Measurements from ENCODE around the gene MAVS.

MAVS gene

DNA sequence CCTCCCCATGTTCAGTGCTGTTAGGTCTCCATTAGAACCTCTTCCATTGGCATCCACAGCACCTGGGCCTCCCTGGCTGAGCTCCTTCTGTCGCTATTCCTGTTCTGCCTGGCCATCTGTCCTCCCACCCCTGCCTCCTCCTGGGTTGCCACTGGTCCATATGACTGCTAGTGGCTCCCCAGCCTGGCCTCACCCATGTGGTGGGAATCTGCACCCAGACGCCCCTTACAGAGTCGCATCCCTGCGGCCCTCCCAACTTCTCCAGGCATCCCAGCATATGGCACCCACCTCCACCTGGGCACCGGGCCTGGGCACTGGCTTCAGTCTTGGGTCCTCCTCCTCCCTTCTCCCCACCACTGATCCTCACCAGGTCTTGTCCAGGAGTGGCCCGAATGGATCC, 42.8 kb upstream of the MAVS start:
- ChIA-PET CTCF (no interaction called here), POLR2A (ENCODE audit: low non-redundant PET) (interaction anchor here (0.7 to 1.1 kb wide), 2 partner anchors 14 to 35 kb away, joined by 3 to 6 read pairs; no protein-coding TSS in a partner anchor)
- peak overlapping the region; percentile 100 for H3K27ac ChIP-seq
- no peak for DNase-seq (ENCODE audit: low spot score)
- TF ChIP-seq, protein P1, sequence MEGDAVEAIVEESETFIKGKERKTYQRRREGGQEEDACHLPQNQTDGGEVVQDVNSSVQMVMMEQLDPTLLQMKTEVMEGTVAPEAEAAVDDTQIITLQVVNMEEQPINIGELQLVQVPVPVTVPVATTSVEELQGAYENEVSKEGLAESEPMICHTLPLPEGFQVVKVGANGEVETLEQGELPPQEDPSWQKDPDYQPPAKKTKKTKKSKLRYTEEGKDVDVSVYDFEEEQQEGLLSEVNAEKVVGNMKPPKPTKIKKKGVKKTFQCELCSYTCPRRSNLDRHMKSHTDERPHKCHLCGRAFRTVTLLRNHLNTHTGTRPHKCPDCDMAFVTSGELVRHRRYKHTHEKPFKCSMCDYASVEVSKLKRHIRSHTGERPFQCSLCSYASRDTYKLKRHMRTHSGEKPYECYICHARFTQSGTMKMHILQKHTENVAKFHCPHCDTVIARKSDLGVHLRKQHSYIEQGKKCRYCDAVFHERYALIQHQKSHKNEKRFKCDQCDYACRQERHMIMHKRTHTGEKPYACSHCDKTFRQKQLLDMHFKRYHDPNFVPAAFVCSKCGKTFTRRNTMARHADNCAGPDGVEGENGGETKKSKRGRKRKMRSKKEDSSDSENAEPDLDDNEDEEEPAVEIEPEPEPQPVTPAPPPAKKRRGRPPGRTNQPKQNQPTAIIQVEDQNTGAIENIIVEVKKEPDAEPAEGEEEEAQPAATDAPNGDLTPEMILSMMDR (conservative IDR thresholded peaks at IDR 0.05; ENCODE audit: low read depth): no peak

DNA sequence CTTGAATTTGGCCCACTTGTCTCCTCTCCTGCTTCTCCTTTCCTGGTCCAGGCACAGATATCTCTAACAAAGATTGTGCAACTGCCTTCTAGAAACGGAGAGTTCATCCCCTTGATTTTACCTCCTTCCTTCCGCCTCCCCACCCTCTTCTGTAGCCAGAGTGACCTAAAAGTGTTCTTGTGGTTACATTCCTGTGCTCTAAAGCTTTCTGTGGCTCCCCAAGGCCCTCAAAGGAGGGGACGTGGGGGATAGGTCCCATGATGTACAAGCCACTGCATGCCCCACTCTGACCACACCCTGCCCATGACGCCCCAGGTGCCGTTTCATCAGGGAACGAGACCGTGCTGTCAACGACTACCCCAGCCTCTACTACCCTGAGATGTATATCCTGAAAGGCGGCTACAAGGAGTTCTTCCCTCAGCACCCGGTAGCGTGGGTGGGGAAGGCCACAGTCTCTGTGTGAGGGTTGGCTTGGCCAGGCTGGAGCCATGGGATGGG, 42.3 kb upstream of the MAVS start:
- TF ChIP-seq, protein P1 (conservative IDR thresholded peaks at IDR 0.05; ENCODE audit: low read depth): no peak
- no peak for DNase-seq (ENCODE audit: low spot score)
- CTCF ChIA-PET: no interaction called here
- POLR2A ChIA-PET (ENCODE audit: low non-redundant PET): no interaction called here
- peak overlapping the region; percentile 100 for H3K27ac ChIP-seq

DNA sequence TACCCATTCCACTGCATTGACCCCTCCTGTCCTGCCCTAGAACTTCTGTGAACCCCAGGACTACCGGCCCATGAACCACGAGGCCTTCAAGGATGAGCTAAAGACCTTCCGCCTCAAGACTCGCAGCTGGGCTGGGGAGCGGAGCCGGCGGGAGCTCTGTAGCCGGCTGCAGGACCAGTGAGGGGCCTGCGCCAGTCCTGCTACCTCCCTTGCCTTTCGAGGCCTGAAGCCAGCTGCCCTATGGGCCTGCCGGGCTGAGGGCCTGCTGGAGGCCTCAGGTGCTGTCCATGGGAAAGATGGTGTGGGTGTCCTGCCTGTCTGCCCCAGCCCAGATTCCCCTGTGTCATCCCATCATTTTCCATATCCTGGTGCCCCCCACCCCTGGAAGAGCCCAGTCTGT, 41.9 kb upstream of the MAVS start:
- ChIA-PET POLR2A (ENCODE audit: low non-redundant PET) (no interaction called here), CTCF (no interaction called here)
- TF ChIP-seq, protein P1 (conservative IDR thresholded peaks at IDR 0.05; ENCODE audit: low read depth): no peak
- no peak for DNase-seq (ENCODE audit: low spot score)
- peak overlapping the region; percentile 100 for H3K27ac ChIP-seq

DNA sequence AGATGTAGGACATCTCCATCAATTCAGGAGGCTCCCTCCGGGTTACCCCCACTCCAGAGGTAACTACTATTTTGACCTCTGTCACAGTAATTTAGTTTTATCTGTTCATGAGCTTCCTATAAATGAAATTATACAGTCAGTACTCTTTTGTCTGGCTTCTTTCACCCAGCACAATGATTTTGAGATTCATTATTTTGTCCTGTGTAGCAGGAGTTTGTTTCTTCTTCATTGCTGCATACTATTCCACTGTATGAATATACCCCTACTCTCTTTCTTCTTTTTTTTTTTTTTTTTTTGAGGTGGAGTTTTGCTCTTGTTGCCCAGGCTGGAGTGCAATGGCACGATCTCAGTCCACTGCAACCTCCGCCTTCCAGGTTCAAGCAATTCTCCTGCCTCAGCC, 38.1 kb upstream of the MAVS start:
- peak overlapping the region; percentile 100 for H3K27ac ChIP-seq
- POLR2A ChIA-PET (ENCODE audit: low non-redundant PET): interaction anchor here (0.8 kb wide), 1 partner anchor 10 kb away, joined by 4 read pairs; no protein-coding TSS in a partner anchor
- CTCF ChIA-PET: interaction anchor here (0.9 to 1.1 kb wide), 2 partner anchors 10 to 13 kb away, joined by 3 to 4 read pairs; no protein-coding TSS in a partner anchor
- TF ChIP-seq, protein P1 (conservative IDR thresholded peaks at IDR 0.05; ENCODE audit: low read depth): no peak
- DNase-seq (ENCODE audit: low spot score): no peak

DNA sequence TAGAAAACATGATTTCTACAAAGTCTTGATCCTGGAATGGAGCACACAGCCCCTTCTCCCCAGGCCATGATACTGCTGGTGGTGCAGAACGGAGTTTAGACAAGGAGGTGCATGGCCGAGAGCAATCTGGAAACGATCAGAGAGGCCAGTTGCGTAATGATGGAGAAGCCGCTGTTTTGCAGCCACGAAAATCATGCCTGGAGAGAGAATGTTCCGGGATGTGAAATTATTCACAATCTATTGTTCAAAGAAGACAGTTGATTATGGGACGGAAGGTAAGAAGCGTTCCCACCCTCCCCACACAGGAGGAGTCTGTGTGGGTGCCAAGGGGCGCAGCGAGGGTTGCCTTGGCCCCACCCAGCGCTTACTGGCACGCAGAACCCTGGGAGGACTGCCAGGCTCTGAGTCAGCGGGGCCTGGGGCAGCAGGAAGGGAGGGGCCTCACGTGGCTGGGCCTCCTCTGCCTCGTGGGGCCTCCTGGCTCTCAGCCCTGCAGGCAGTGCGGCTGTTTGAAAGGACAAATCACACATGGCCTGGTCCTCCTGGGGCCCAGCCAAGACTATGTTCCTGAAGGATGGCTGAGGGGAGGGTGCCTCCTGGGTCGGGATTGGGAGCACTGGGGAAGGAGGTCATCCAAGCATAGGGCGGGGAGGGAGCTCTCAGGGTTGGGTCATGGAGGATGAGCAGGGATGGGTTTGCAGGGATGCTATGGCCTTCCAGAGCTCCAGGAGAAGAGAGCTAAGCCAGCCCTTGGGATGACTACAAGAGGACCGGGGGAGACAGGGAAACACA, 35.0 kb upstream of the MAVS start:
- H3K27ac ChIP-seq: peak overlapping the region; percentile 100
- TF ChIP-seq, protein P1 (conservative IDR thresholded peaks at IDR 0.05; ENCODE audit: low read depth): no peak
- ChIA-PET POLR2A (ENCODE audit: low non-redundant PET) (interaction anchor here (0.6 kb wide), 1 partner anchor 22 kb away, joined by 4 read pairs; no protein-coding TSS in a partner anchor), CTCF (interaction anchor here (0.5 to 1.2 kb wide), 4 partner anchors 9 to 135 kb away, joined by 3 to 4 read pairs (median 4); partner anchors contain the start of gene AP5S1)
- DNase-seq (ENCODE audit: low spot score): peak; percentile 97

DNA sequence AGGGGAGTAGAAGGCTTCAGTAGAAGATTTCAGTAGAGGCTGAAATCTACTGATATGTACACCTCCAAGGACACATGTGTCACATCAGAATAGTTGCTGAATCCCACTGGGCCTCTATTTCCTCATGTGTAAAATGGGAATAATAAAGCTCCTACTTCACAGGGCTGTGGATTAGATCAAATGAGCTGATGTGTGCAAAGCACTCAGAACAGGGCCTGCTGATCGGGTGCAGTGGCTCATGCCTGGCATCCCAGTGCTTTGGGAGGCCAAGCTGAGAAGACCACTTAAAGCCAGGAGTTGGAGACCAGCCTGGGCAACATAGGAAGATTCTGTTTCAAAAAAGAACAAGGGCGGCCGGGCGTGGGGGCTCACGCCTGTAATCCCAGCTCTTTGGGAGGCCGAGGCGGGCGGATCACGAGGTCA, 34.4 kb upstream of the MAVS start:
- DNase-seq (ENCODE audit: low spot score): no peak
- H3K27ac ChIP-seq: peak overlapping the region; percentile 100
- TF ChIP-seq, protein P1 (conservative IDR thresholded peaks at IDR 0.05; ENCODE audit: low read depth): no peak
- CTCF ChIA-PET: interaction anchor here (0.6 to 1.2 kb wide), 3 partner anchors 8 to 42 kb away, joined by 3 to 4 read pairs (median 4); partner anchors contain the start of gene AP5S1
- POLR2A ChIA-PET (ENCODE audit: low non-redundant PET): interaction anchor here (0.6 kb wide), 1 partner anchor 23 kb away, joined by 4 read pairs; no protein-coding TSS in a partner anchor
